ENCODE data around the gene DAAM2. TPM values are rescaled to one million over a fixed set of nuclear protein-coding genes. Genes with fewer than 3 reads are reported as not detected.

DAAM2 gene
- total and polyA plus RNA-seq, 2 experiments from 2014 or later: 3.4 to 8.5 TPM

GRCh38 chr6:39929733-39930461, 137.7 kb downstream of the DAAM2 start:
- peaks cover 9% of the 10 kb centered on the region for H3K4me1 ChIP-seq (ENCODE audit: low read depth)
- no peak for TF ChIP-seq CTCF (IDR thresholded peaks at IDR 0.05; ENCODE audit: low read depth, low read length)
- no peak overlapping the region for H3K27ac ChIP-seq
- no peaks in the 10 kb centered on the region for H3K27me3 ChIP-seq
- H3K36me3 ChIP-seq: peaks cover 5% of the 10 kb centered on the region
- no peaks in the 10 kb centered on the region for H3K9me3 ChIP-seq (ENCODE audit: low read depth)
- DNase-seq (ENCODE audit: low read depth in 1 of 2, low spot score in 1 of 2): peak in 1 of 2 donors; percentile 30
- no peak overlapping the region for H3K4me3 ChIP-seq

- TF ChIP-seq CTCF (IDR thresholded peaks at IDR 0.05; ENCODE audit: low read depth, low read length): no peak
- H3K27me3 ChIP-seq: no peaks in the 10 kb centered on the region
- H3K4me3 ChIP-seq: no peak overlapping the region
- peaks cover under 1% of the 10 kb centered on the region for H3K36me3 ChIP-seq
- H3K9me3 ChIP-seq (ENCODE audit: low read depth): no peaks in the 10 kb centered on the region
- no peak overlapping the region for H3K27ac ChIP-seq
- H3K4me1 ChIP-seq (ENCODE audit: low read depth): peaks cover 9% of the 10 kb centered on the region
- no peak for DNase-seq (ENCODE audit: low read depth in 1 of 2, low spot score in 1 of 2)
These were observed 138.4 kb downstream of the DAAM2 start for GRCh38 chr6:39930540-39930939.

- H3K36me3 ChIP-seq: no peaks in the 10 kb centered on the region
- no peak for TF ChIP-seq CTCF (IDR thresholded peaks at IDR 0.05; ENCODE audit: low read depth, low read length)
- no peak overlapping the region for H3K27ac ChIP-seq
These were observed 139.4 kb downstream of the DAAM2 start for GRCh38 chr6:39931607-39932006.

GRCh38 chr6:39932386-39932910, 140.3 kb downstream of the DAAM2 start:
- Histone ChIP-seq H3K36me3 (no peaks in the 10 kb centered on the region), H3K4me1 (ENCODE audit: low read depth) (peaks cover 9% of the 10 kb centered on the region), H3K27me3 (no peaks in the 10 kb centered on the region), H3K27ac (no peak overlapping the region), H3K9me3 (ENCODE audit: low read depth) (no peaks in the 10 kb centered on the region), H3K4me3 (no peak overlapping the region)
- no peak for DNase-seq (ENCODE audit: low read depth in 1 of 2, low spot score in 1 of 2)
- no peak for TF ChIP-seq CTCF (IDR thresholded peaks at IDR 0.05; ENCODE audit: low read depth, low read length)

More at GRCh38 chr6:39931607-39932006, 139.4 kb downstream of the DAAM2 start:
- no peak for DNase-seq (ENCODE audit: low read depth in 1 of 2, low spot score in 1 of 2)
- Histone ChIP-seq H3K4me1 (ENCODE audit: low read depth) (peaks cover 9% of the 10 kb centered on the region), H3K27me3 (no peaks in the 10 kb centered on the region), H3K4me3 (no peak overlapping the region), H3K9me3 (ENCODE audit: low read depth) (no peaks in the 10 kb centered on the region)

- DNase-seq (ENCODE audit: low read depth in 1 of 2, low spot score in 1 of 2): no peak
- Histone ChIP-seq H3K4me3 (peak overlapping the region; percentile 63), H3K27ac (no peak overlapping the region), H3K4me1 (ENCODE audit: low read depth) (peaks cover 16% of the 10 kb centered on the region), H3K36me3 (no peaks in the 10 kb centered on the region), H3K27me3 (no peaks in the 10 kb centered on the region), H3K9me3 (ENCODE audit: low read depth) (no peaks in the 10 kb centered on the region)
- no peak for TF ChIP-seq CTCF (IDR thresholded peaks at IDR 0.05; ENCODE audit: low read depth, low read length)
These were observed 141.5 kb downstream of the DAAM2 start for GRCh38 chr6:39933669-39934130.
